H1 (cell line): ENCODE measurements around the gene CHCHD3.

Experiments
- ATF2 ChIP-seq: IDR thresholded peaks from 2 replicates; pipeline ENCODE4 v1.6.1; 2012; ENCODE audit warnings: low read length, inconsistent platforms
- CTCF ChIP-seq, 3 experiments: IDR thresholded peaks; 1 replicate in 2 of 3; 2 replicates in 1 of 3; pipeline versions ENCODE4 v1.5.1 to v1.6.1; 2011; ENCODE audit warnings: low read length in 3 of 3, mild to moderate bottlenecking in 3 of 3, inconsistent platforms in 2 of 3, low read depth in 1 of 3, moderate library complexity in 1 of 3; ENCODE audit not compliant: insufficient read depth in 1 of 3; ENCODE audit errors: control extremely low read depth in 1 of 3
- EGR1 ChIP-seq: IDR thresholded peaks from 2 replicates; pipeline ENCODE4 v1.6.1; 2011; ENCODE audit warnings: low read depth, low read length, borderline replicate concordance
- EP300 ChIP-seq, 2 experiments: IDR thresholded peaks; 1 replicate in 1 of 2; 2 replicates in 1 of 2; pipeline ENCODE4 v1.6.1; 2011 to 2012; ENCODE audit warnings: low read depth in 2 of 2, low read length in 2 of 2, mild to moderate bottlenecking in 2 of 2, borderline replicate concordance in 1 of 2, inconsistent platforms in 1 of 2, moderate library complexity in 1 of 2
- HDAC2 ChIP-seq, 2 experiments: fragments of 300-600 bp in 1 of 2; sonication (generic) in 1 of 2; IDR thresholded peaks; 2 replicates each; pipeline ENCODE4 v1.6.1; 2011 to 2012; ENCODE audit warnings: low read depth in 2 of 2, low read length in 2 of 2, mild to moderate bottlenecking in 2 of 2, moderate library complexity in 2 of 2, borderline replicate concordance in 1 of 2, inconsistent platforms in 1 of 2
- MAFK ChIP-seq: IDR thresholded peaks from 2 replicates; pipeline ENCODE4 v1.6.1; 2012; ENCODE audit warnings: low read depth, mild to moderate bottlenecking, improper control_type of control experiment, low read length
- POLR2AphosphoS5 ChIP-seq: IDR thresholded peaks from 2 replicates; pipeline ENCODE4 v1.6.1; 2011; ENCODE audit warnings: low read depth, low read length
- SIX5 ChIP-seq: IDR thresholded peaks from 2 replicates; pipeline ENCODE4 v1.6.1; 2011; ENCODE audit warnings: mild to moderate bottlenecking, low read depth, low read length
- YY1 ChIP-seq: IDR thresholded peaks from 2 replicates; pipeline ENCODE4 v1.6.1; 2011; ENCODE audit warnings: low read depth, mild to moderate bottlenecking, low read length
- ZNF274 ChIP-seq: IDR thresholded peaks from 2 replicates; pipeline ENCODE4 v1.7.0; 2012; ENCODE audit warnings: low read length, borderline replicate concordance; ENCODE audit errors: extremely low read depth

- TF ChIP-seq CTCF (IDR thresholded peaks at IDR 0.05; ENCODE audit: control extremely low read depth in 1 of 3, insufficient read depth in 1 of 3, low read depth in 1 of 3, low read length in 3 of 3), result no peak
- no peak for TF ChIP-seq HDAC2 (IDR thresholded peaks at IDR 0.05; ENCODE audit: borderline replicate concordance in 1 of 2, low read depth in 2 of 2, low read length in 2 of 2)
- TF ChIP-seq MAFK, result no peak
- no peak for TF ChIP-seq YY1
- no peak for TF ChIP-seq EGR1
- no peak for TF ChIP-seq POLR2AphosphoS5
- TF ChIP-seq ATF2, result no peak
- no peak for TF ChIP-seq EP300 (IDR thresholded peaks at IDR 0.05; ENCODE audit: borderline replicate concordance in 1 of 2, low read depth in 2 of 2, low read length in 2 of 2)
- no peak for TF ChIP-seq ZNF274
- TF ChIP-seq SIX5, result no peak
Observed at GRCh38 chr7:132906193-132906835, 175.6 kb downstream of the CHCHD3 start.
